ENCODE results near the gene DQX1. TPM values are rescaled to one million over a fixed set of nuclear protein-coding genes. Genes with fewer than 3 reads are reported as not detected.
"Not testable (repeated sequence)": the region's sequence is repeated elsewhere in the genome, so short reads cannot be mapped to it uniquely, and the experiment has no call there.

Gene DQX1
- total RNA-seq, 2 experiments from 2014 or later, result 0.50 to 0.96 TPM

DNA sequence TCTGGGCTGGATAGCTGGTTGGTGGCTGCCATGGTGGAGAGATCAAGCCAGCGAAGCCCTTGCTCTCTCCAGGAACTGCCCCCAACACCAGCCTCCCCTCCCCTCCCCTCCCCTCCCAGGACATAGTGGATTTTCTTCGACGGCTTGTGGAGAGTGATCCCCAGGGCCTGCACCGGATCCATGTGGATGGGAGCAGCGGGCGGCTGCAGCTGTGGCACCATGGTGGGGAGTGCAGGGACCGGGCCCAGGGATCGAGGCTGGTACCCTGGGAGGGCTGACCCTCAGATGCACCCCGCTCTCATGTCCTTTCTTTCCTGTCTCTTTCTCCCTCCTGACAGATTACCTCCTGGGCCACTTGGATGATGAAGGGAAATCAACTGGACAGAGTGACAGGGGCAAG is 36.1 kb downstream of the DQX1 start:
- Mint-ChIP-seq H3K4me1 (ENCODE audit: low read depth) (peaks cover 2% of the 10 kb centered on the region), H3K36me3 (ENCODE audit: low read depth) (peaks cover 19% of the 10 kb centered on the region), H3K27ac (no peak overlapping the region), H3K27me3 (no peaks in the 10 kb centered on the region), H3K4me3 (no peak overlapping the region), H3K9me3 (no peaks in the 10 kb centered on the region)
- ChIA-PET CTCF (interaction anchor here (0.9 to 2.1 kb wide), 2 partner anchors 42 to 96 kb away, joined by 4 to 6 read pairs; no protein-coding TSS in a partner anchor), POLR2A (interaction anchor here (0.9 to 1.2 kb wide), 3 partner anchors 12 to 39 kb away, joined by 3 to 4 read pairs (median 3); partner anchors contain the start of genes AUP1 and HTRA2)
- intact Hi-C loops (cut with micrococcal nuclease), result no loop called here
- DNase-seq (no peak), ATAC-seq (no peak)
- TF ChIP-seq, protein P1, sequence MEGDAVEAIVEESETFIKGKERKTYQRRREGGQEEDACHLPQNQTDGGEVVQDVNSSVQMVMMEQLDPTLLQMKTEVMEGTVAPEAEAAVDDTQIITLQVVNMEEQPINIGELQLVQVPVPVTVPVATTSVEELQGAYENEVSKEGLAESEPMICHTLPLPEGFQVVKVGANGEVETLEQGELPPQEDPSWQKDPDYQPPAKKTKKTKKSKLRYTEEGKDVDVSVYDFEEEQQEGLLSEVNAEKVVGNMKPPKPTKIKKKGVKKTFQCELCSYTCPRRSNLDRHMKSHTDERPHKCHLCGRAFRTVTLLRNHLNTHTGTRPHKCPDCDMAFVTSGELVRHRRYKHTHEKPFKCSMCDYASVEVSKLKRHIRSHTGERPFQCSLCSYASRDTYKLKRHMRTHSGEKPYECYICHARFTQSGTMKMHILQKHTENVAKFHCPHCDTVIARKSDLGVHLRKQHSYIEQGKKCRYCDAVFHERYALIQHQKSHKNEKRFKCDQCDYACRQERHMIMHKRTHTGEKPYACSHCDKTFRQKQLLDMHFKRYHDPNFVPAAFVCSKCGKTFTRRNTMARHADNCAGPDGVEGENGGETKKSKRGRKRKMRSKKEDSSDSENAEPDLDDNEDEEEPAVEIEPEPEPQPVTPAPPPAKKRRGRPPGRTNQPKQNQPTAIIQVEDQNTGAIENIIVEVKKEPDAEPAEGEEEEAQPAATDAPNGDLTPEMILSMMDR (IDR thresholded peaks at IDR 0.05), result no peak

DNA sequence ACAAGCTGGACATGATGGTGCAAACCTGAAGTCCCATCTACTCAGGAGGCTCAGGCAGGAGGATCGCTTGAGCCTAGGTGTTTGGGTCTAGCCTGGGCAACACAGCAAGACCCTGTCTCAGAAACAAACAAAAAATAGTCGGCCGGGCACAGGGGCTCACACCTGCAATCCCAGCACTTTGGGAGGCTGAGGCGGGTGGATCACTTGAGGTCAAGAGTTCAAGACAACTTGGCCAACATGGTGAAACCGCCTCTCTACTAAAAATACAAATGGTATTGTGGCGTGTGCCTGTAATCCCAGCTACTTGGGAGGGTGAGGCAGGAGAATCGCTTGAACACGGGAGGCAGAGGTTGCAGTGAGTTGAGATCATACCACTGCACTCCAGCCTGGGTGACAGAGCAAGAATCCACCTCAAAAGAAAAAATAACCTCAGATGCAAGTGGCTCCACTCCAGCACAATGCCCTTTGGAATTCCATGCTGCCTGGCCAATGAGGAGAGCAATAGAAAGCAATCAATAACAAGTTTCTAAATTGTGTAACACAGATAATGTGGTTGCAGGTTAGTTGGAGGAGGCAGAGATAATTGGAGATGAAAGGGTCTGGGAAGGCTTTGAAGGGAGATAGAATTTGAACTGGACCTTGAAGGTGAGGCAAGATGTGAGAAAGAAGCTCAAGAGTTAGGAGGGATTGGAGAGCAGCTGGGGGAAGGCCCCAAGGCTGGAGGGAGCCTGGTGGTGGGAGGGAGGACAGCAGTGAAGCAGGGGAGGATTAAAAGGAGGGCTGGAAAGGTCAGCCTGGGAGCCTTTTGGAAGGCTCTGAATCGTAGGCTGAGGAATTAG is 37.2 kb downstream of the DQX1 start:
- Mint-ChIP-seq H3K27ac (no peak overlapping the region), H3K9me3 (no peaks in the 10 kb centered on the region), H3K4me1 (ENCODE audit: low read depth) (peaks cover 6% of the 10 kb centered on the region), H3K27me3 (no peaks in the 10 kb centered on the region), H3K4me3 (no peak overlapping the region), H3K36me3 (ENCODE audit: low read depth) (peaks cover 20% of the 10 kb centered on the region)
- DNase-seq, result no peak
- intact Hi-C loops (cut with micrococcal nuclease), result no loop called here
- POLR2A ChIA-PET, result interaction anchor here (0.9 to 1.2 kb wide), 4 partner anchors 13 to 67 kb away, joined by 3 to 4 read pairs (median 3); partner anchors contain the start of genes AUP1 and HTRA2
- TF ChIP-seq, protein P1 (IDR thresholded peaks at IDR 0.05), result no peak
- ATAC-seq, result no peak
- CTCF ChIA-PET, result interaction anchor here (0.9 to 2.1 kb wide), 3 partner anchors 43 to 99 kb away, joined by 3 to 6 read pairs (median 4); no protein-coding TSS in a partner anchor

- ChIA-PET CTCF (interaction anchor here (5.5 to 5.9 kb wide), 2 partner anchors 8 to 46 kb away, joined by 32 to 33 read pairs; no protein-coding TSS in a partner anchor), POLR2A (interaction anchor here (0.9 to 1.7 kb wide), 2 partner anchors 9 to 14 kb away, joined by 4 read pairs; partner anchors contain the start of gene LBX2)
- Mint-ChIP-seq H3K9me3 (no peaks in the 10 kb centered on the region), H3K4me3 (no peak overlapping the region), H3K27me3 (no peaks in the 10 kb centered on the region), H3K27ac (no peak overlapping the region), H3K36me3 (ENCODE audit: low read depth) (peaks cover 19% of the 10 kb centered on the region), H3K4me1 (ENCODE audit: low read depth) (peaks cover 16% of the 10 kb centered on the region)
- intact Hi-C loops (cut with micrococcal nuclease), result no loop called here
- ATAC-seq (no peak), DNase-seq (no peak)
- TF ChIP-seq, protein P1 (IDR thresholded peaks at IDR 0.05), result no peak
Measured at GRCh38 chr2:74486141-74486540, 39.9 kb downstream of the DQX1 start.

DNA sequence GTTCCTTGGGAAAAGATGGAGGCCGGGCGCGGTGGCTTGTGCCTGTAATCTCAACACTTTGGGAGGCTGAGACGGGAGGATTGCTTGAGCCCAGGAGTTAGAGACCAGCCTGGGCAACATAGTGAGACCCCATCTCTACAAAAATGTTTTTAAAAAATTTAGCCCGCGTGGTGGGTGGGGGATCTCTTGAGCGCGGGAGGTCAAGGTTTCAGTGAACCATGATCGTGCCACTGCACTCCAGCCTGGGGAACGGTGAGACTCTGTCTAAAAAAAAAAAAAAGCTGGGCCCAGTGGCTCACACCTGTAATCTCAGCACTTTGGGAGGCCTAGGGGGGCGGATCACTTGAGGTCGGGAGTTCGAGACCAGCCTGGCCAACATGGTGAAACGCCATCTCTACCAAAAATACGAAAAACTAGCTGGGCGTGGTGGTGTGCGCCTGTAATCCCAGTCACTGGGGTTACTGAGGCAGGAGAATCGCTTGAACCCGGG is 42.3 kb downstream of the DQX1 start:
- Mint-ChIP-seq H3K36me3 (ENCODE audit: low read depth) (peaks cover 22% of the 10 kb centered on the region), H3K4me3 (peak overlapping the region; percentile 86), H3K27ac (peak overlapping the region; percentile 100), H3K4me1 (ENCODE audit: low read depth) (peaks cover 25% of the 10 kb centered on the region)
- CTCF ChIA-PET, result interaction anchor here (0.7 to 5.9 kb wide), 16 partner anchors 10 to 103 kb away, joined by 3 to 108 read pairs (median 7); partner anchors contain the start of genes AUP1, HTRA2, INO80B and LBX2
- not testable (repeated sequence) for ATAC-seq, H3K27me3 Mint-ChIP-seq, H3K9me3 Mint-ChIP-seq, DNase-seq
- intact Hi-C loops (cut with micrococcal nuclease), result loop anchor here (1.0 to 5.0 kb wide), 3 partner anchors 29 to 104 kb away; partner anchors contain the start of gene INO80B
- POLR2A ChIA-PET, result interaction anchor here (0.6 to 4.2 kb wide), 10 partner anchors 10 to 106 kb away, joined by 3 to 48 read pairs (median 8); partner anchors contain the start of genes AUP1, HTRA2, INO80B and MRPL53
